HG03342 (cell line): ENCODE data around the gene LRRC74B.
A peak's percentile ranks its signal among the peaks of the same experiment; 100 is the strongest.
"Not testable (repeated sequence)": the region's sequence is repeated elsewhere in the genome, so short reads cannot be mapped to it uniquely, and the experiment has no call there.

Source experiments
- ATAC-seq: cut with Tn5 transposase; IDR thresholded peaks from one replicate; pipeline ENCODE4 v1.9.1; 2021; ENCODE audit warnings: mild to moderate bottlenecking, moderate library complexity; ENCODE audit not compliant: unreplicated experiment

Gene LRRC74B, protein sequence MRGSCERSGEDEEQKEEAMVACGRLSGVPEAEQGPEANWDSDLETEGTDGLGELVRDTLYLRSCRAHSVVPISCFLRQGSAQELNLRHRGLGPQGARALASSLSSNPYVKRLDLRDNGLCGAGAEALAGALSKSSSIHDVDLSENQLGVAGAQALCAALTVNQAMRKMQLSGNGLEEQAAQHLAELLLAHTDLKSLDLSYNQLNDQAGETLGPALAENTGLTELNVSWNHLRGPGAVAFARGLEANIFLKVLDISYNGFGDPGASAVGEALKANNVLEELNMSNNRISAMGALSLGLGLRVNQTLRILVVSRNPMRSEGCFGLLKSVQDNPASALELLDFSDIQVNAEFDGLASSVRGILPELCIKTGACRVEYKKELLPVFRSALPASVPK

DNA sequence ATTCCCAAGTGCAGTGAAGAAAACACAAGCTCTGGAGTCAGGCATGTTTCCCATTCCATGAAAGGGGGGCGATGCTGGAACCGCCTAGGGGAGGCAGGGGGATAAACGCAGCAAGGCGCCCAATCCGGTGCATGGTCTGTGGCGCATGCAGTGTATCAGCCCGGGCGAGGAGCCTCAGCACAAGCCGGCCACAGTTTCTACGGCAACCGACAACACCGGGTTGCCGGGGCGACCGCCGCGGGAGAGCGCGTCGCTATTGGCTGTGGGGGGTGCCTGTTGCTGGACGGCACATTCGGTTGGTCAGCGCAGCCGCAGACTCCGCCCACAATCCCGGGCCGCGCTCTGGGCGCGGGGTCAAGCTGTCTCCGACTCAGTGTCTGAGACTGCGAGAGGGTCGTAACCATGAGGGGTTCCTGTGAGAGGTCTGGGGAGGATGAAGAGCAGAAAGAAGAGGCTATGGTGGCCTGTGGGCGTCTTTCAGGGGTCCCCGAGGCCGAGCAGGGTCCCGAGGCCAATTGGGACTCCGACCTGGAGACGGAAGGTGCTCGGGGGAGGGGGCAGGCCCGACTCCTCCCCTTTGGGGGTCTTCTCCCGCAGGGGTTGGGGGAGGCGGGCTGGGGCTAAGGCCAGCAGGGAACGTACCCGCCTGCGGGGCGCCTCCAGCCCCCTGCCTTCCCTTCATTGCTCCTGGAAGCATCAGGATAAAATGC, at the start of gene LRRC74B:
Gene LRRC74B (plus strand): TSS at position 362 of the 710 bp plus-strand sequence. CDS start 41 bp downstream, at position 403.
- ATAC-seq: peak; percentile 88

DNA sequence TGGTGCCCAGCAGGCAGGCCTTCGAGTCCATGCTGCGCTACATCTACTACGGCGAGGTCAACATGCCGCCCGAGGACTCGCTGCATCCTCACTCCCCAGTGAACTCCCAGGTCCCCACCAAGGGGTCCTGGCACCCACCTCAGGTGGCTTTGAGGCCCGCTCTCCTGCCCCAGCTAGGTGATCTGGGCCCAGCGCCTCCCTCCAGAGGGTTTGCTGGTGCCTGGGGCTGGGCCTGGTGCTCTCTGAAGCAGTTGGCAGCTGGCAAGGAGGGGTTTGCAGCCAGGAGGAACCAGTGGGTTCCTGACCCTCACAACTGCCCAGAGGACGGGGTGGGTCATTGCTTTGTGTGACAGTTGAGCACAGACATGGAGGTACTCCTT, 49.7 kb upstream of the LRRC74B start:
- no peak for ATAC-seq

DNA sequence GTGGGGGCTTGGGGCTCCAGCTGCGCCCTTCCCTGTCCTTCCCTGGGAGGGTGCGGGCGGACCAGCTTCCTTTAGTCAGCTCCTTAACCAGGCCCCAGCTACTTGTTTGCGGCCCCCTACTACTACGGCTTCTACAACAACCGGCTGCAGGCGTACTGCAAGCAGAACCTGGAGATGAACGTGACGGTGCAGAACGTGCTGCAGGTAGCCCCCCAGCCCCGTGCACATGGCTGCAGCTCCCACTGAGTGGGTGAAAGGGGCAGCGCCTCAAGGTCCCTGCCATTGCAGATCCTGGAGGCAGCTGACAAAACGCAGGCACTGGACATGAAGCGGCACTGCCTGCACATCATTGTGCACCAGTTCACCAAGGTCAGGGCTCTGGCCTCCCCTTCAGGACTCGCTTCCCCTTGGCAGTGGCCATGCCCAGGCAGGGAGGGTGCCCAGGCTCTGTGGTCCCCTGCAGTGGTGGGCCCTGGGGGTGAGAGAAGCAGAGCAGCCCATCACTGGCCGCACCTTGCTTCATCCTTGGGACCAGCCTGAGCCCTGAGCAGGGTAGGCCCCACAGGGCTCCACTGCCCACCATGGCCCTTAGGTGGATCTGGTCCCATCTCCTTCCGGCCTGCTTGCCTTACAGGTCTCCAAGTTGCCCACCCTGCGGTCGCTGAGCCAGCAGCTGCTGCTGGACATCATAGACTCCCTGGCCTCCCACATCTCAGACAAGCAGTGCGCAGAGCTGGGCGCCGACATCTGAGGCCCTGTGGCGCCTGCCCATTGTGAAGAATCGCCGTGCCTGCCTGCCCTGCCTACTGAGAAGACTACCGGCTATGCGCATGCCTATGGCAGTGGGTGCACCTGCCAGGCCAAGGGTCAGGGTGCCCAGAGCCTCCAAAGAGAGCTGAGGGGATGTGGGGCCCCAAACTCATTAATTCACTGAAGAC, 48.9 kb upstream of the LRRC74B start:
- ATAC-seq: no peak

DNA sequence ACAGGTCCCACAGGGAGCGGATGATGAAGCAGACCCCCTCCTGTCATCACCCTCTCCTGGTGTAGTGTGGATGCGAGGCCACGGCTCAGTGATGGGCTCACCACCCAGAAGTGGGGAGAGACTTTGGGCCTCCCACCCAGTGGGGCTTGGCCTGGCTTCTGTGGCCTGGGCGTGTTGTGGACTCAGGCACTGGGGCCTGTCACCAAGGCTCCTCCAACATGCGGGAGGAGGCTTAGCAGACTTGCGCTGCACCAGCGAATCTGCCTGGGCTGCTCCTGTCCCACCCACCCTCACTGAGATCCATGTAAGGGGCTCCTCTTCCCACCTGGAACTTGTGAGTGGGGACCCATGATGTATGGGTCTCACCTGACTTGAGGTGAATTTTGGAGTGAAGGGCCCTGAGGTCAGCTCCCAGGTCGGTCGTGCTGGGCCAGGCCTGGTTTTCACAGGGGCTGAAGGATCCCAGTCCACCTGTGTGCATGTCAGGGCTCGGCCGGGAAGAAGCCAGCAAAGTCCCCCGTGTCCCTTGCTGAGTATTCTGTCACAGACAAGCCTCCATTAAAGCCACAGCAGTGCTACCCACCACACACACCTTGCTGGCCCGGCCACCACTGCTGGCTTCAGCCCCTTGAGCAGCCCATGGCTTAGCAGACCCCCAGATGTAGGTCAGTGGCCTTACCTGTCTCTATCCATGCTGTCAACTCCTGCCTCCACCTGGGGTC, 48.0 kb upstream of the LRRC74B start:
- no peak for ATAC-seq

DNA sequence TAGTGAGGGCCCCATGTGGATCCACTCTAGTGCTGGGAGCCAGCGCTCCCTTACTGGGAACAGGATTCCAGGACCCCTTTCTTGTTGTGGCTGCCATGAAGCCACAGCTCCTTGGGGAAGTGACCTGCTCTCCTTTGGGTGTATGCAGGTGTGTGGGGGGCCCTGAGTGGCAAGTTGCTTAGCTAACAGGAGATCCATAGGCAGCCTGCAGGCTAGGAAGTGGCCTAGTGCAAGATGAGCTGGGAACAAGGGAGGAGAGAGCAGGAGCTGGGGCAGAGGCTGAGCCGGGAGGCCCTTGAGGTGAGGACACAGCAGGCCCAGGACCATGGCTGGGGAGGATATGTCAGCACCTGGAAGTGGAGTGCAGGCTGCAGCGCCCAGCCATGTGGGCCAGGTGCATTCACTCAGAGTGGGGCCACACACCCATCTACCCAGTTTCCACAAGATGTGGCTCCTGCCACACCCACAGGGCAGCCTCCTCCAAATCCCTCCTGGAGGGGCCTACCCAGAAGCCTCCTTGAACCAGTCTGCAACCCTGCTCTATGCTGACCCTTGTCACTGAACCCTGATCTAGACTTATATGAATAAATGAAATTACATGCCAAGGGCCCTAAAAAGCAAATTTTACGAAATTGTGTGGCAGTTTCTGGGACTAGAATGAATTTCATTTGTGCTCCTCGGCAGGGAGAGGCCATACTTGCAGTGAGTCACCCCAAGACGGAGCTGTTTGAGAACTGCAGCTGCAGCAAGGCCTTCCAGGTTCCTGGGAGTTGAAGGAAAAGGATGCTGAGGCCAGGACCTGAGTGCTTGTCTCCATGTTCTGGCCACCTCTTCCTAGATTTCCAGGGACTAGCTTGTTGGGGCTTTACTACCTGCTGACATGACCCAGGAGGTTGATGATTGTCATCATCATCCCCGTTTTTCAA, 47.1 kb upstream of the LRRC74B start:
- ATAC-seq: no peak

DNA sequence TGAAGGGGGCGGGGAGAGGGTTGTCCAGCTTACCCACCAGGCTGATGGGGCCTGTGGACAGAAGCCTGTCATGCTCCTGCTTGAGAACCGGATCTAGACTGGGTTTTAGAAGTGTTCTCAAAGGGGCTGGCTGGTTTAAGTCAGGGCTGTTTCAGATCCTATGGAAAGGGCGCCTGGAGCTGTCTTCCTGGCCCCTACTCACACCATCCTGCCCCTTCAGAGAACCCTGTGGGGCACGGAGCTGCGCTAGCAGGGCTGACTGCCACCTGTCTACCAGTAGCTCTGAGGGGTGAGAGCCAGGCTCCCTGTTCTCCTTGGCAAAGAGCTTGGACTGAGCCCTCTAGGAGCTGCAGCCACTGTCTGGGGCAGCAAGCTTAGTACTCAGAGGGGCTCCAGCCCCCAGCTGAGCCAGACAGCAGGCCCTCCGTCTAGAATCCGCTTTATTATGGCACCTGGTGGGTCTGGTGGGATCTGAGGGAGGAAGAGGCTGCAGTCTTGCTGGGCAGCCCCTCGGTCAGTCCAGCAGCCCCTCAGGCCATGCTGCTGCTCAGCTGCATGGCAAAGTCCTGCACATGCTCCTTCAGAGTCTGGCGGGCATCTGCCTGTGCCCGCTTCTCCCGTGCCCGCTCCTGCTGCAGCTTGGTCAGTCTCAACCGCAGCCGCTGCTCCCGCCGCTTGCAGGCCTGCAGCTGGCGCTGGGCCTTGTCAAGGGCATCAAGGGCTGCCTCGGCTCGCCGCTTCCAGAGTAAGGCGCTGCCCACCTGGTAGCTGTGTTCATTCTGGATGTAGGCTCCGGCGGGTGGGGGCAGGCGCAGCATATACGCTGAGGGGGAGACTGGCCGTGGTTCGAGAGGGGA, 46.2 kb upstream of the LRRC74B start:
- ATAC-seq: no peak

DNA sequence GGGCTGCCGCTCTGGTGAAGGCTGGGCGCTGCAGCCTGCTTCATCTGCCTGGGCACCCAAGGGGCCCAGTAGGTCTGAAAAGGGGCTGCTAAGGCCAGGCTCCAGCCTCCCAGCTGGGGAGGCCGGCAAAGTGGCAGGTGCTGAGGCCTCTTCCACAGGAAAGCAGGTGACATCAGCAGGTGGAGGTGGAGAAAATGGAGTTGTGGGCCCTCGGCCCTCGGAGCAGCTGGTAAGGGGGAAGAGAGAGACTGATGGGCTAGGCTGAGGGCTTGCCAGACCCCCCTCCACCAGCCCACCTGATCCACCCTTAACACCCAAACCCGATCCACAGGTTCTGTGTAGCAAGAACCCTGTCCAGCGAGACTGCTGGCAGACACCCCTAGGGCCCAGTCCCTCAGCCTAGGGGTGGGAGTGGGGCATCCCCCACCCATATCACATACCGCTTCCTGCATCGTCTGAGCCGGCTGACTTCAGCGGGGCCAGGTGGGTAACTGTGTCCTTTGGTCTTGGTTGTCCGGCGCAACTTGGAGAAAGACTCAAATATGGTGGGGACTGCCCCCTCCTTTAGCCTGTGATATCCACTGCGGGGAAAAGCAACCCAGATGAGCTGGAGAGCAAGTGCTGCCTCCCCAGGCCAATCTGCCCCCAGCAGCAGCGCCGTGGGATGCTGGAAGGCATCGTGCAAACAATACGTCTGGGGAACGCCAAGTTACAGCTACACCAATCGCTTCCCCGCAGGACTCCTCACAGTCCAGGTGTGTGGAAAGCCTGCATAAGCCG, 45.3 kb upstream of the LRRC74B start:
- no peak for ATAC-seq

DNA sequence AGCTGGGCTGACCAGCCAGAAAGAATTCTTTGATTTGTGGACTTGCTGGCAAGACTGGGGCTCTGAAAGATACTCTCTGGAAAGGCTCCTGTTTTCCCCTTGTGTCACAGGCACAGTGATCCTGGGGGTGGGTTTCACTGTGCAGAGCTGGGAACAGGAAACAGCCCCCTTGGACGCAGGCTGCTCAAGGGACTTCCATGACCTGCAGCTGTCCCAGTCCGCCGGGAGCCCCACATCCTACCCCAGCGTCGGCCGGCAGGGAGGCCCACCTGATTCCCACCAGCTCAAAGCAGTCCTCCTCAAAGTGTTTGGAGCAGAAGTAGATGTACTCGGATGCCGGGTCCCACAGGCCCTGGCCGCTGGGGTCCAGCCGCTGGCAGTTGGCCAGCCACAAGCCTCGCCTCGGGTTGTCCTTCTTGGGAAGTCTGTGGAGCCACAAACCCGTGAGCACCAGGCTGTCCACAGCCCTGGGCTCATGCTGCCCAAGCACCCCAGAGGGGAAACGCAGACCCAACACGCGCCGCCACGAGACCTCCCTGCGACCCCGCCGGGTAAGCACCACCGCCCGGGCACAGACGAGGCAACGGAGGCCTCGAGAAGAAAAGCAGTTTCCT, 44.7 kb upstream of the LRRC74B start:
- no peak for ATAC-seq

DNA sequence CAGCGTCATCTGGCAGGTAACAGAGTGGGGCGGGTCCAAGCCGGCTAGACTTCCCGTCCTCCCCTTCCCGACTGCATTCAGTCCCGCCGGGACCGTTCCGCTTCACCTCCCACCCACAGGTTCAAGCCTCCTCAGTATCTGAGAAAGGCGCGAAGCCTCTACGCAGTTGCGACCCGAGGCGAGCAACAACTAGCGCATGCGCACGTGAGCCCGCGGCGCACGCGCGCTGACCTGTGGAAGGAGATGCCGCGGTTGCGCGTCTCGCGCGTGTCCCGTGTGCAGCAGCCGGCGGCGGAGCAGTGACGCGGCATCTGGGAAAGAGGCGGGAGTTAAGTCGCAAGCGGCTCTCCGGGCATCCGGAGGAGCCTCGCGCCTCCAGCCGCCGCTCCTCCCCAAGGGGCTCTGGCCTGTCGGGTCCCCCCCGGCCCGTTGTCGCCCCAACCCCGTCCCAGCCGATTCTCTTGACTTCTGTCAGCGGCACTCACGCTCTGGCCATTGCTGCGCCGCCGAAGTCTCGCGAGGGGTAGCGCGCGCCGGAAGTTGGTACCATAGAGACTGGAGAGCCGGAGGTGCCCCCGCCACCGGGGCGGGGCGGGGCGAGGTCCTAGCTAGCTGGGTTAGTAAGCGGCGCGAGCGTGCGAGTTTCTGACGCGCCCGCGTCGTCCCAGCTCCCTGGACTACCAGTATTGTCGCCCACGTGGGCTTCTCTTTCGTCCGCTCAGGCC, 44.0 kb upstream of the LRRC74B start, which contains the start of gene THAP7:
Gene THAP7 (minus strand): TSS at position 518 of the 725 bp plus-strand sequence. CDS start 207 bp downstream, at position 311.
- ATAC-seq: peak; percentile 81

DNA sequence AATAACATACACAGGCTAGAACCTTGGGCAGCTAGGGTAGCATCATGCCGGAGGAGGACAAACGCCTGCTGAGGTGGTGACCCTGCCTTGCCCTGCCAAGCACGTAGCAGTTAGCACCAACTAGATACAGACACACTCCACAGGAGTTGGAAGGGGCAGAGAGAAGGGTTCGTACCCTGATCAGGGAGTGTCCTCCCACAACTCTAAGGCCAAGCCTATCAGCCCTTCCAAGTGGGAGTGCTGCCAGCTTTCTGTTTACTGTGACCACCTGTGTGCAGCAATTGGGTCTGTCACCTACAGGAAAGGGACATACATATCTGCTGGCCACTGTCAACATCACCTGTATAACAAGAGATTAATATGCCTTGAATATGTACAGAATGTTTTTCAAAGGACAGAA, 42.0 kb upstream of the LRRC74B start:
- no peak for ATAC-seq

DNA sequence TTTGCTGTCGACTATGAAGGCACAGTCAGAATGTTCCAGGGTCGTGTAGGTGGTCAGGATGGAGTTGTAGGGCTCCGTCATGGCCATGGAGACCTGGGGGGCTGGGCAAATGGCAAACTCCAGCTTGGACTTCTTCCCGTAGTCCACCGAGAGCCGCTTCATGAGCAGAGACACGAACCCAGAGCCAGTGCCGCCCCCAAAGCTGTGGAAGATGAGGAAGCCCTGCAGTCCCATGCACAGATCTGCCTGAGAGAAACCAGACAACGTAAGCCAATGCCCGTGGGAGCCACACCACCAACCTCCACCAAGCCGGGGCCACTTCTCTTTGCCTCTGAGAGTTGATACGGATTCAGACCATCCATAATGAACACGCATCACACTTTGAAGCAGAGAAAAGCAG, 36.5 kb upstream of the LRRC74B start:
- ATAC-seq: not testable (repeated sequence)

DNA sequence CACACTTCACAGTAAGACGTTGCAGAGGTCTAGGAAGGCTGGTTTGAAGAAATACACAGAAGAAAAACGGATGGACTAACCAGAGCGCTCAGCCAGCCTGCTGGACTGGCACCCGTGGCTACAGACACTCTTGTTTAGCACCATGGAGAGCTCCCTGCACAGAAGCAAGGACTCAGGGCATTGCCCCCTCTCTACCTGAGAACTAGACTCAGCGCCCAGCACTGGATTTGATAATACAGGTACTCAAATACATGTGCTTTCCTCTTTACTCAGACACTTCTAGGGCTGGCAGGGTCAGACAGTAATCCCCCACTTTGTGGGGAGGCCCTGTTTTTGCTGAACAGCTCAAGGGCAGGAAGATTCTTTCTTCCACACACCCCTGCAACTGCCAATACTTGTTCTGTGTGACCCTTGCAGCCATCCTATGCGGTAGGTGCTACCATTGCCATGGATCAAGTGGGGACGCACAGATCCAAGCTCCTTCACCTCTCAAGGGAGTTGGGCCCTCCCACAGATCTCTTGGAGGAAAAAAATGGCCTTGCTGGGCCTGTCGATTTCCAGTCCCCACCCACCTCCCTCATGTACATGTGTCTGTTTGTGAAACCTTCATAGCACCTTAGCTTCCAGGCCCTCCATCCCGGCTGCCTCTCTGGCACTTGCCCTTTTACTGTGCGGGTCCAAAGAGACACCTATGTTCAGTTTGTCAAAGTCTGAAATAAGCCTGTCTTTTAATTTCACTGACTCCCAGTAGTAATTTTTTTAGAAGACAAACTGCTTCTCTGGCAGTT, 35.9 kb upstream of the LRRC74B start:
- no peak for ATAC-seq

DNA sequence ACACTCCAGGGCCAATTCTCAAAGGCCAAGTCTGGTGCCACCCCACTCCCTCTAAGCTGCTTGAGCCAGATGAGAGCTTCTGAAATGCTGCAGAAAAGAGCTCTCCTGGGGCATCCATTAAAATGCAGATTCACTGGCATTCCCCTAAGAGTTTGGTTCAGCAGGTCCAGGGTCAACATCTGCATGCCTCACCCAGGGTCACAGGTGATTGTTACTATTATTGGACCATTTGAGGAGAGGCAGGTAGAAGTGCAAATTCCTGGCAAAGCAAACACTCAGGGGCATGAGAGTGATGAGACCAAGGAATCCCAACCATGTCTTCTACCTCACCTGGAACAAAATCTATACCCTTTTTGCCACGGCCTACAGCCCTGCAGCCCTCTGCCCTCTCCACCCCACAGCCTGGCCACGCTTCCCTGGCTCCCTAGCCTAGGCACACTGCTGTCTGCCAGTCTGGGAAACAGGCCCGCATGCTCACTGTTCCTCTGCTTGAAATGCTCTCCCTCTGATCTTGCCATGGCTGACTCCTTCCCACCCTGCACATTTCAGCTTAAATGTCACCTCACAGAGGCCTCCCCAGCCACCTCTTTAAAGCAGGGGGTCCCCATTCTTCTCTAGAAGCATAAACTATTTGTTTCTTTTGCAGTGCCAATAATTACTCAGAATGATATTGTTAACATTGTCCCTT, 35.2 kb upstream of the LRRC74B start:
- no peak for ATAC-seq

DNA sequence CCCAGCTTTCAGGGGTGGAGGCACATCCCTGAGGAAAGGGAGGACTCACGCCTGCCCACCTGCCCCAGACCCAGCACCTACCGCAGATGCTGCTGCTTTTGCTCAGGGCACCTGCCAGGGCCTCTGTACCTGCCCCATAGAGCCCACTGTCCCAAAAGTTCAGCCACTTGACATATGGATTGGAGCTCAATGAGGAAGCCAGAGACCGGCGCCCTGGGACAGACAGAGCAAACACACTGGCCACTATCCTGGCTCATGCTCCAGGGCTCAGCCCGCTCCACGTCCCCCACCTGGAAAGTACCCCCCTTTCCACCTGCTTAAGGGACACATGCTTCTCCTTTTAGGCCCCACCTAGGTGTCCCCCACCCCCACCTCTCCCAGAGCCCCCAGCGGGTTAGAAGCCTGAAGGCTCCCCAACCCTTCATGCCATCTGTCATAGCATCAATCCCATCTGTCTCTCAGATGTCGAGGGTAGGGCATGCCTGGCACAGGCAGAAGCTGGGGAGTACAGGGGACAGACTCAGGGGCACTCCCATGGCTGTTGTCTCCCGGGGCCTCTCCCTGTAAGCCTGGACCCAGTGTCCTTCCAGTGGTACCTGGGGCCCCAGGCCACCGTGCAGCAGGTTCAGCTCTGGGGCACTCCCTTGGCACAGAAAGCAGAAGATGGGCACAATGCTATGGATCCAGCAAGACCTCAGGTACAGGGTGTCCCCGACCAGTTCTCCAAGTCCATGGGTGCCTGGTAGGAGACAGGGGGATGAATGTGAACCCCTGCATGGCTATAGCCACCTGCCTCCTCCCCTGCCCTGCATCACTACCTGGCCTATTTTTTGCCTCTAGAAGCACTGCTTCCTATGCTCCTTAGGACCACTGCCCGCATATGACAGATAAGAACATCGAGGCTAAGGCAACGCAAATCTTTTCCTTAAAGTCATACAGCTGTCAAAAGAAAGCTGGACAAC, 33.0 kb upstream of the LRRC74B start:
- ATAC-seq: no peak
